Hepatocyte (in vitro differentiated cells): ENCODE measurements around the gene ZC3H6.

Experiments
- EZH2phosphoT487 ChIP-seq: fragments of 200-600 bp; sonication (generic); IDR thresholded peaks from one replicate; pipeline ENCODE4 v1.6.1; 2018; ENCODE audit warnings: antibody characterized with exemption, mild to moderate bottlenecking, low read depth, moderate library complexity; ENCODE audit not compliant: unreplicated experiment, severe bottlenecking
- TF ChIP-seq, protein P1 (sequence below): fragments of 200-600 bp; sonication (generic); IDR thresholded peaks from 2 replicates; pipeline ENCODE4 v1.5.1; 2016; ENCODE audit warnings: antibody characterized with exemption, mild to moderate bottlenecking; ENCODE audit not compliant: poor library complexity

DNA sequence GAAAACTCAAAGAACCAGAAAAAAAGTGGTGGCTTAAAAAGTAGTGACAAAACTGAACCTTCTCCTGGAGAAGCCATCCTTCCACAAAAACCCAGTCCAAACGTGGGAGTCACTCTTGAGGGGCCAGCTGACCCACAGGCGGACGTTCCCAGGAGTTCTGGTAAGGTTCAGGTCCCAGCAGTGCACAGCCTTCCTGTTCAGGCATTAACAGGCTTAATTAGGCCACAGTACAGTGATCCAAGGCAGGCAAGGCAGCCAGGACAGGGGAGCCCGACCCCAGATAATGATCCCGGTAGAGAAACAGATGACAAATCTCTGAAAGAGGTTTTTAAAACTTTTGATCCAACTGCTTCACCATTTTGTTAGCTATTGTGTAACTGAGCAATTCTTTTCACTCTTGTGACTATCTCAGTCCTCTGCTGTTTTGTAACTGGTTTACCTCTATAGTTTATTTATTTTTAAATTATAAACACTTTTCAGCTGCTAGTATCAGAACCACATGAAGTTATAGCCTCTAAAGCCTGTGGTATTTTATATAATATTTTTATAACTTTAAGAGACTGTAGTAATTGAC lies 56.8 kb downstream of the ZC3H6 start:
- TF ChIP-seq, protein P1, sequence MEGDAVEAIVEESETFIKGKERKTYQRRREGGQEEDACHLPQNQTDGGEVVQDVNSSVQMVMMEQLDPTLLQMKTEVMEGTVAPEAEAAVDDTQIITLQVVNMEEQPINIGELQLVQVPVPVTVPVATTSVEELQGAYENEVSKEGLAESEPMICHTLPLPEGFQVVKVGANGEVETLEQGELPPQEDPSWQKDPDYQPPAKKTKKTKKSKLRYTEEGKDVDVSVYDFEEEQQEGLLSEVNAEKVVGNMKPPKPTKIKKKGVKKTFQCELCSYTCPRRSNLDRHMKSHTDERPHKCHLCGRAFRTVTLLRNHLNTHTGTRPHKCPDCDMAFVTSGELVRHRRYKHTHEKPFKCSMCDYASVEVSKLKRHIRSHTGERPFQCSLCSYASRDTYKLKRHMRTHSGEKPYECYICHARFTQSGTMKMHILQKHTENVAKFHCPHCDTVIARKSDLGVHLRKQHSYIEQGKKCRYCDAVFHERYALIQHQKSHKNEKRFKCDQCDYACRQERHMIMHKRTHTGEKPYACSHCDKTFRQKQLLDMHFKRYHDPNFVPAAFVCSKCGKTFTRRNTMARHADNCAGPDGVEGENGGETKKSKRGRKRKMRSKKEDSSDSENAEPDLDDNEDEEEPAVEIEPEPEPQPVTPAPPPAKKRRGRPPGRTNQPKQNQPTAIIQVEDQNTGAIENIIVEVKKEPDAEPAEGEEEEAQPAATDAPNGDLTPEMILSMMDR, result no peak
- no peak for TF ChIP-seq EZH2phosphoT487
